PFSK-1 (cell line): Measurements from ENCODE around the gene DDX46.

Experiments used
- FOXP2 ChIP-seq: optimal IDR thresholded peaks from 2 replicates; pipeline ENCODE3; 2011; ENCODE audit warnings: borderline replicate concordance, control low read depth, inconsistent platforms; ENCODE audit not compliant: insufficient read depth; ENCODE audit errors: extremely low read length, extremely low read depth
- POLR2AphosphoS5 ChIP-seq: IDR thresholded peaks from 2 replicates; pipeline ENCODE4 v1.6.1; 2012; ENCODE audit warnings: low read depth, mild to moderate bottlenecking, control low read depth, low read length, moderate library complexity
- SIN3A ChIP-seq: IDR thresholded peaks from 2 replicates; pipeline ENCODE4 v1.6.1; 2012; ENCODE audit warnings: mild to moderate bottlenecking, low read length, moderate library complexity, borderline replicate concordance; ENCODE audit not compliant: insufficient read depth
- TAF1 ChIP-seq: IDR thresholded peaks from 2 replicates; pipeline ENCODE4 v1.6.1; 2012; ENCODE audit warnings: low read length, control low read depth, borderline replicate concordance; ENCODE audit not compliant: insufficient read depth
- TF ChIP-seq, protein P1 (sequence below), 2 experiments: IDR thresholded peaks; 2 replicates each; pipeline versions ENCODE4 v1.6.1 to v1.8.0; 2011 to 2012; ENCODE audit warnings: low read depth in 2 of 2, low read length in 2 of 2, control low read depth in 1 of 2, inconsistent platforms in 1 of 2, mild to moderate bottlenecking in 1 of 2, moderate library complexity in 1 of 2; ENCODE audit not compliant: insufficient read depth in 1 of 2

DDX46 gene

DNA sequence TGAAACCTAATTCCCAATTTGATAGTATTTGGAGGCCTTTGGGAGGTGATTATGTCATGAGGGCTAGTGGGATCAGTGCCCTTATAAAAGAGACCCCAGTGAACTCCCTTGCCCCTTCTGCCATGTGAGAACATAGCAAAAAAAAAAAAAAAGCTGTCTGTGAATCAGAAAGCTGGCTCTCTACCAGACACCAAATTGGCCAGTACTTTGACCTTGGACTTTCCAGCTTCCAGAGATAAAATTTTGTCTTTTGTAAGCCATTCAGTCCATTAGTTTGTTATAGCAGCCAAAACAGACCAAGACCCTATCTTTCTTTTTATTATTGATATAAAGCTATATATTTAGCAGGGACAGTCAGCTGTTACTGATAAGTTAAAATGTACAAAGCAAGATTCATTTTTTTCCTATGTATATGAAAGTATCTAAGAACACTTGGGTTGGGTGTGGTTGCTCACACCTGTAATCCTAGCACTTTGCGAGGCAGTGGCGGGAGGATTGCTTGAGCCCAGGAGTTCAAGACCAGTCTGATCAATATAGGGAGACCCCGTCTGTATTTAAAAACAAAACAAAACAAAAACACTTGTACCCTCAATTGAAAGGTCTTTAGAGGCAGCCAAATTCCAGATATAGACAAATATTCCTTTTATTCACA, 79.1 kb downstream of the DDX46 start:
- no peak for TF ChIP-seq TAF1

DNA sequence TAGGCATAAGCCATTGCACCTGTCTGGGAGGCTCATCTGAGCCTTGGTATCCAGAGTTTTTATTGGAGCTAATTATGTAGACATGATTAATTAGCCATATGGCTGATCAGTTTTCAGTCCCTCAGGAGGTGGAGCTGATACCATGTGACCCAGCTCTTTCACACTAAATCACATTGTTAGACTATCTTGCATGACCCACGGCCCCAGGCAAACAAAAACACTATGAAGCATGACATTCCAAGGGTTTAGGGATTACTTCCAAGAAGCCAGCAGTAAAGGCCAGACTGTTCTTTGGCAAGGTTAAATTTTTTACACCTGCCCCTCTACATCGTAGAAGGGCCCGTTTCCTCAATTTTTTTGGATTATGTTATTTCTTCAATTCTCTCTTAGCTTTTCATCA, 82.2 kb downstream of the DDX46 start:
- TF ChIP-seq, protein P1, sequence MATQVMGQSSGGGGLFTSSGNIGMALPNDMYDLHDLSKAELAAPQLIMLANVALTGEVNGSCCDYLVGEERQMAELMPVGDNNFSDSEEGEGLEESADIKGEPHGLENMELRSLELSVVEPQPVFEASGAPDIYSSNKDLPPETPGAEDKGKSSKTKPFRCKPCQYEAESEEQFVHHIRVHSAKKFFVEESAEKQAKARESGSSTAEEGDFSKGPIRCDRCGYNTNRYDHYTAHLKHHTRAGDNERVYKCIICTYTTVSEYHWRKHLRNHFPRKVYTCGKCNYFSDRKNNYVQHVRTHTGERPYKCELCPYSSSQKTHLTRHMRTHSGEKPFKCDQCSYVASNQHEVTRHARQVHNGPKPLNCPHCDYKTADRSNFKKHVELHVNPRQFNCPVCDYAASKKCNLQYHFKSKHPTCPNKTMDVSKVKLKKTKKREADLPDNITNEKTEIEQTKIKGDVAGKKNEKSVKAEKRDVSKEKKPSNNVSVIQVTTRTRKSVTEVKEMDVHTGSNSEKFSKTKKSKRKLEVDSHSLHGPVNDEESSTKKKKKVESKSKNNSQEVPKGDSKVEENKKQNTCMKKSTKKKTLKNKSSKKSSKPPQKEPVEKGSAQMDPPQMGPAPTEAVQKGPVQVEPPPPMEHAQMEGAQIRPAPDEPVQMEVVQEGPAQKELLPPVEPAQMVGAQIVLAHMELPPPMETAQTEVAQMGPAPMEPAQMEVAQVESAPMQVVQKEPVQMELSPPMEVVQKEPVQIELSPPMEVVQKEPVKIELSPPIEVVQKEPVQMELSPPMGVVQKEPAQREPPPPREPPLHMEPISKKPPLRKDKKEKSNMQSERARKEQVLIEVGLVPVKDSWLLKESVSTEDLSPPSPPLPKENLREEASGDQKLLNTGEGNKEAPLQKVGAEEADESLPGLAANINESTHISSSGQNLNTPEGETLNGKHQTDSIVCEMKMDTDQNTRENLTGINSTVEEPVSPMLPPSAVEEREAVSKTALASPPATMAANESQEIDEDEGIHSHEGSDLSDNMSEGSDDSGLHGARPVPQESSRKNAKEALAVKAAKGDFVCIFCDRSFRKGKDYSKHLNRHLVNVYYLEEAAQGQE (IDR thresholded peaks at IDR 0.05; ENCODE audit: insufficient read depth in 1 of 2, low read depth in 2 of 2, low read length in 2 of 2): no peak
- TF ChIP-seq FOXP2 (no peak), POLR2AphosphoS5 (no peak), TAF1 (no peak), SIN3A (no peak)

DNA sequence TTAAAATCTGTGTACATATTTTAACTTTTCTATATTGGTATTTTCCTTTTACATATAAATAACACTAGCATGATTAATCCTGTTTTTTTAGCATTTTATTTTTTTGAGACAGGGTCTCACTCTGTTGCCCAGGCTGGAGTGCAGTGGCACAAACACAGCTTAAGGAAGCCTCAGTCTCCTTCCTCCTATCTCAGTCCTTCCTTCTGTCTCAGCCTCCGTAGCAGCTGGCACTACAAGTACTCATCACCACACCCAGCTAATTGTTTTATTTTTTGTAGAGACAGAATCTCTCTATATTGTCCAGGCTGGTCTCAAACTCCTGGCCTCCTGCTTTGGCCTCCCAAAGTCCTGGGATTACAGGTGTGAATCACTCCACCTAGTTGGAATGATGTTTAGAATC, 85.7 kb downstream of the DDX46 start:
- TF ChIP-seq FOXP2 (no peak), TAF1 (no peak), SIN3A (no peak), POLR2AphosphoS5 (no peak)
- TF ChIP-seq, protein P1 (IDR thresholded peaks at IDR 0.05; ENCODE audit: insufficient read depth in 1 of 2, low read depth in 2 of 2, low read length in 2 of 2): no peak

DNA sequence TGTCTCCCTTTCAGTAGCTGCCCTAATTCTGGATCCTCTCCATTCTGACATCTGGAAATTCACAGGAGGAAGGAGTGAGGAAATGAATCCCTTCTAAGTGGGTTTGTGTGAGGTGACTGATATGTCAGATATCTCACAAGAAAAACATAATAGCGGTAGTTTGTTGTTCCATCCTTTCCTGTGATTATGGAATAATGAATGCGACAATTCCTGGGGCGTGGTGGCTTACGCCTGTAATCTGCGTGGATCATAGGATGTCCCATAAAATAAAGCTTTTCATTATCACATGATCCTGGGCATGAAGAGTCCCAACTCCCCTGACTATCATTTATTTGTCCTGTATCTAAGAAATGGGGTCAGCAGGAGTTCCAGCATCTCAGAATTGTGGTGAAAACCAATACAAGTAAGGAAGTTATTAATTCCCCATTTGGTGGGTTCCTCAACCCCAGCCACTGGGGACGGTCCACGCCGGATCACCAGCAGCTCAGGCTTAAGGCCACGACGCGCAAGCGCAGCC, 86.8 kb downstream of the DDX46 start:
- TF ChIP-seq SIN3A (no peak), TAF1 (no peak), POLR2AphosphoS5 (no peak), FOXP2 (no peak)
- TF ChIP-seq, protein P1 (IDR thresholded peaks at IDR 0.05; ENCODE audit: insufficient read depth in 1 of 2, low read depth in 2 of 2, low read length in 2 of 2): no peak

DNA sequence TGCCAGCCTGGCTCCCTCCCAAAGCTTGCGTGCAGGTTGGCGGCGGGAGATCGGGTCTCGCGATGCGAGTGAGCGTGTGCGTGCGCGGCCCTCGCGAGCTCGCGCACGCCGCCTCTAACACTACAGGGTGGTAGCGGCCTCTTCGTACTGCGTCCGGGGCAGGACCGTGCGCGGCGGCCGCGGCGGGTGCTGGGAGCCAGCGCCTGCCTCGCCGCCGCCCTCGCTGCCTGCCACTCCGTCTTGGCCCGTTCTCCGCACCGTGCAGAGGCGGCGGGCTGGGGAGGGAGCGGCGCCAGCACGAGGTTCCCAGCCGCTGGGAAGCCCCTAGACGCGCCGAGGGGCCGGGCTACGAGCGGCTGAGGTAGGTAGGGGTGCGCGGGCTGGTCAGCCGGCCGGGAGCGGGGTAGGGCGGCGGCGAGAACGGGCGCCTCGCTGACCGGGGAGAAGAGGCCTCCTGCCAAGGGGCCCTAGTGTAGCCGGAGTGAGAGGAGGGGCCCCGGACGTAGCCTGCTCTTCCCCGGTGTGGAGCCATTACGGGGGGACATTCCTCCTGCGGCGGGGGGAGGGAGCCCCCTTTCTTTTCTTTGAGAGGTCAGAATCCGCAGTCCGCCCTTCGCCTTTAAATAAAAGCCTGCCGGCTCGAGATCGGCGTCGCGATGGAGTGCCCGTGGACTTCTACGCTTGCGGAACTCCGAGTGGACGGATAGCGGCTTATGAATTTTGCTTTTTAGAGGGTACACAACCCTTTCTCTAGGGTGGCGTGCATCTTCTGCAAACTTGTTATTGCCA, 87.5 kb downstream of the DDX46 start, which contains the start of gene C5orf24:
Gene C5orf24, plus strand, starts transcription at position 117 of the 789 bp plus-strand sequence. CDS start 8,933 bp downstream, outside the sequence.
- TF ChIP-seq POLR2AphosphoS5: peak; percentile 92
- peak; percentile 81; the same call in 1 of the 2 replicates for TF ChIP-seq TAF1
- TF ChIP-seq FOXP2: peak; percentile 85
- TF ChIP-seq, protein P1 (IDR thresholded peaks at IDR 0.05; ENCODE audit: insufficient read depth in 1 of 2, low read depth in 2 of 2, low read length in 2 of 2): peak in 1 of 2 experiments; percentile 44; a peak in 1 of 4 replicates
- no peak for TF ChIP-seq SIN3A
